ENCODE results near the gene COX4I1.
A peak's percentile ranks its signal among the peaks of the same experiment; 100 is the strongest.

The COX4I1 gene

DNA sequence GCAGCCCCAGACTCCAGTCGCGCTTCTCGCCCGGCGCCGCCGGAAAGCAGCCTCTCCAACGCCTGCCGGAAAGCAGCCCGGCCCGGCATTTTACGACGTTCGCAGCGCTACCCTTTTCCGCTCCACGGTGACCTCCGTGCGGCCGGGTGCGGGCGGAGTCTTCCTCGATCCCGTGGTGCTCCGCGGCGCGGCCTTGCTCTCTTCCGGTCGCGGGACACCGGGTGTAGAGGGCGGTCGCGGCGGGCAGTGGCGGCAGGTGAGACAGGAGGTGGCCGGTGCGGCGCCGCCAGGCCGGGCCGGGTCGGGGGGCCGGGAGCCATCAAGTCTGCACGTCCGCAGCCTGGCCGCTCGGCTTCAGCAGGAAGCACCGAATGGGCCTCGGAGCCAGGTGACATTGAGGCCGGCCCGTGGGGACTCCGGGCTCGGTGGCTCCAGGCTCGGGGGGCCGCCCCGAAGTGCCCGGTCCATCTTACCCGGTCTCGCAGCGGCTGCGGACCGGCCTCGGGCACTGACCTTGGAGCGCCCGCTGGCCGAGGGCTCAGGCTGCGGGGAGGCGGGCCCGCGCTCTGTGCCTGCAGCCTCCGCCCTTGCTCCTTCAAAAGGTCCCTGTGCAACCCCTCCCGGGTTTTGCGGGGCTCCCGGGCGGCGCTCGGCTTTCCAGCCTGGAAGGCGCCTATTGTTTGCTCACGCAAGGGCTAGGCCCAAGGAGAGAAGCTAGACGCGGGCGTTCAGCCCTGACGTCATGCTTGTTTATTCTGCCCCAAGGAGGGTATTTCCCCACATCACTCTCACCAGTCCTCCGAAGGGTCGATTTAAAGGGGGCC is at the start of gene COX4I1, which contains the start of gene EMC8:
COX4I1 (plus strand) TSS at position 199 of the 824 bp plus-strand sequence. CDS start 1,511 bp downstream, outside the sequence.
EMC8 (minus strand) TSS at position 48 of the 824 bp plus-strand sequence. CDS start 249 bp downstream, outside the sequence.
- peak; percentile 43 for DNase-seq

DNA sequence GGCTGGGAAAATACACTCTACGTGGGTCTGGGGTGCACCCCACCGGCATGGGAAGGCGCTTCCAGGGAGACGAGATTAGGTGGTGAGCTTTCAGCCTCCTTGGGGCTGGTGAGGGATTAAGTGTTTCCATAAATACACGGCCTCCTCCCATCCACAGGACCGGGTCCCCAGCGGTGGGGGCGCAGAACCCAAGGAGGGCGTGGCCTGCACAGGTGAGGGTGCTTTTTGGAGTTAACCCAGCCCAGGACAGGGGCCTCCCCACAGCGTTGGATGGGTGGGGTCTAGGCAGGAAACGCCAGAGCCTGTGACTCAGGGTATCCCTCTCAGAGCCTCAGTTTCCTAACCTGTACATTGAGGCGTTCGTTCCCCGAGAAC is 49.7 kb upstream of the COX4I1 start:
- DNase-seq, result no peak

DNA sequence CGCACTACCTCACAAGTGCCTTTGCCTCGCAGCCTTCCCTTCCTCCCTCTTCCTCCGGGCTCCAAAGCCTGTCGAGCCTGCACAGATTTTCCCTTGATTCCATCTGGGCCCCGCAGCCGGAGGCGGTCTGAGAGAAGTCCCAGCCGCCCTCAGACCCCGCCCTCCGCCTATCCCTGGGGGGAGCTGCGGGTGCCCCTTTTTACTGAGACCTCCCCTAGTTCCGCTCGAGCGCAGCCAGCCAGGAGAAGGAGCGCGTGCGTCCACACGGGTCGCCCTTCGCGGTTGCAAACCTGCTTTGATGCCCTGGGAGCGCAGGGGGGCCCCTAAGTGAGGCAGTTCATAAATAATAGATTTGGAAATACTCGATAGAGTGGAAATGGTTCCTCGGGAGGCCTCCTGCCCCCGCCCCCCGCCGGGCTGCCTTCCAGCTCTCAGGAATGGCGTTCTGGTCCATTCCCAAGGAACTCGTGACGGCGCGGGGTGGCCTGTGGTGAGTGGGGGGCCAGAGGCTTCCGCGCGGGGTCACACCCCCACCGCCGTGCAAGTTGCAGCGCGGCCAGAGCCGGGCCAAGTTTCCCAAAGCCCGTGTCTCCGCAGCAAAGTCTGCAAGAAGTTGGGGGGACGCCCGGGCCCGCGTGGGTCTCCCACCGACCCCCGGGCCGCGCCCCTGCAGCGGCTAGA is 49.2 kb upstream of the COX4I1 start:
- DNase-seq, result no peak

DNA sequence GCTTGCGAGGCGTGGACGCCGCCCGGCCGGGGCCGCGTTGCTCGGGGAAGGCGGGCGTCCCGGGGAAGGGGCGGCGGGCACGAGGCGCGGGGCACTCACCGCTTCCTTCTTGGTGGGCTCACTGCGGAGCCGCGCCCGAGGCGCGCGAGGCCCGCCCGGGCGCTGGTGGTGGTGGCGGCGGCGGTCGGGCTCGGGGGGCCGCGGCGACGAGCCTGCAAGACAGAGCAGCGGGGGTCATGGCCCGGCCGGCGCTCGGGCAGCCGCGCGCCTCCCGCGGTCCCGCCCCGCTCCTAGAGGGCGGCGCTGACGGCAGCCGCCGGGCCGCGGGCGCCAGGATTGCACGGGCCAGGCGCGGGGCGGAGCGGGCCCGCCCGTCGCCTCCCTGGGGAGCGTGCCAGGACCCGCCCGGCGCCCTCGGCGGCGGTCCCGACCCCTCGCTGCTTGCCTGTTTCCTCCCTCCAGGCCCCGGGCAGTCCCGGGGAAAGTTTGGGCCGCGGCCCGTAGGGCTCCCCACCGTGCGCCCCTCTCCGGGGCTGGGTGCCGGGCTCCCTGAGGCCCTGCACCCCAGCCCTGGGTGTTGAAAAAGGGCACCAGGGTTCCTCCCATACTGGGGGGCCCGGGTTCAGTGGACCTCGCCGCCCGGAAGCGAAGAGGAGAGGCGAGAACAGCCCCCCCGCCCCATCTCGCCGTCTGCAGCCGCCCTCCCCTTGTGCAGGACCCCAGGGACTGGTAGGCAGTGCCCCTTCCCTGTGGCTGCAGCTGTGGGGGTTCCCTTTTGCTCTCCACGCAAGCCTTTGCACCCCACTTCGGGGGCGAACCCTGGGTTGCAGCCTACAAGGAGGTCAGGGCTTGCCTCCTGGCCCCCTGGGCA is 48.4 kb upstream of the COX4I1 start, which contains the start of gene C16orf74:
C16orf74 (minus strand) TSS at position 270 of the 871 bp plus-strand sequence. CDS start 15,879 bp downstream, outside the sequence.
- DNase-seq, result no peak

DNA sequence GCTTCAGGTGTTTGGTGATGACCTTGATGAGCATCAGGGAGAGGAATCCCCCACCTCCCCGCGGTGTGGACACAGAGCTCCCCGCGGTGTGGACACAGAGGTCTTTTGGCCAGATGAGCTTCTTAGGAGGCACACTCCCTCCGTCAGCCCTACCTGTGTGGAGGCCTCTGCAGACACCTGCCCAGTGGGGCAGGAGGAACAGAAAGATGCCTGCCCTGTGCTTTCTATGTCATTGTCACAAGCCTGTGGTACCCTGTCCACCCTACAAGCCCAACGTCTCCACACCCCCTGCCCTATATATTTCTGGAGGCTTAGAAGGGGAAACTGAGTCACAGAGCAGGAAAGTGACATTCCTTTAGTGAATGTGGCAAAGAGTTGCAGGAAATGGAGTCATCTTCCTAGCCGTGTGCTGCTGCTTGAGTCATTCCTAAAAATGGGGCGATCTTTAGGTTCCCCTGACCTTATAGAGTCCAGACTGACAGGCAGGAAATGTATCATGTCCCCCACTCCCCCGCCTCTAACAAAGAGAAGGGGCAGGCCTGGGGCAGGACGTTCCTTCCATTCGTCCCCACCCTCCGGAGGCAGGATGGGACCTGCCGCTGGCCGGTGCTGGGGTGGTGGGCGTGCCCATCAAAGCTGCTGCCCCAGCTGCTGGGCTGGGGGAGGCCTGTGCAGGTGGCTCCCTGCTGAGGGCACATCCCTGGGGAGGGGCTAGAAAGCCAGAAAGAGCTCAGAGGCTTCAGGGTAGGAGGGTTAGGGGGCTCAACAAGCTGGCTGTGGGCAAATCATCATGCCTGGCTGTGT is 47.6 kb upstream of the COX4I1 start:
- DNase-seq, result no peak

DNA sequence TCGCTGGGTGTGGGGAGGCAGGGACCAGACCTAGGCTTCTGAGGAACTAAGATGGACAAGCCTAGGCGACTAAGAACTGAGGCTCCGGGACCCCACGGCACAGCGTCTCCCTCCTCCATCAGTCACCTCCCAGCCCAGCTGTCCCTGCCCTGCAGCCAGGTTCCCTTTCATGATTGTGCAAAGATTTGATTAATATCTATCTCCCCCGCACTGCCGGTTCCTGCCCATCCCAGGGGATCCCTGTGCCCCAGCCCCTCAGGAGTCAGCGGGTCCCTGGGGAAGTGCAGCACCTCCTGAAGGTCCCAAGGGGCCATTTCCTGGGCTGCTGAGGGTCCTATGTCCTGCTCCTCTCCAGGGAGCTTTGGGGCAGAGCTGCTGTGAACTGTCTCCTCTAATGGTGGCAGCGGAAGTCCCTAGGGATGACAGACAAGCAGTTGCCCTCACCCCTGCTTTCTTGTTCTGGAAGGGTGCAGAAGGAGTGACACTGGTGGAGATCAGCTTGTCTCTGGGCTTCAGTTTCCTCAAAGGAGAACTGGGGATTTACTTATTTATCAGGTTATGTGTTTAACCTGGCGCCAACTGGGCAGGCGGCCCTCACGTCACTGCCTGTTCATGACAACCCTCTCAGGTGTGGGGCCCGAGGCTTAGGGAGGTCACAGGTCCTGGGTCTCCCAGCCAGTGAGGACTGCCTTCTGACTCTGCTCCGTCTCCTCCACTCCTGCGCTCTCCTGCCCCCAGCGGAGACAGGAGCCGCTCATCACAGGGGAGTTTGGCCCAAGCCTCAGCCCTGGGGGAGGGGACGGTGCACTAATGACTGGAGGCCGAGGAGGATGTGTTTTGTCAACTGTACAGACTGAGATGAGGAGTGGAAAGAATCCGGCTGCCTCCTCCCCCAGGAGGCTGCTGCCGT is 46.7 kb upstream of the COX4I1 start:
- no peak for DNase-seq

DNA sequence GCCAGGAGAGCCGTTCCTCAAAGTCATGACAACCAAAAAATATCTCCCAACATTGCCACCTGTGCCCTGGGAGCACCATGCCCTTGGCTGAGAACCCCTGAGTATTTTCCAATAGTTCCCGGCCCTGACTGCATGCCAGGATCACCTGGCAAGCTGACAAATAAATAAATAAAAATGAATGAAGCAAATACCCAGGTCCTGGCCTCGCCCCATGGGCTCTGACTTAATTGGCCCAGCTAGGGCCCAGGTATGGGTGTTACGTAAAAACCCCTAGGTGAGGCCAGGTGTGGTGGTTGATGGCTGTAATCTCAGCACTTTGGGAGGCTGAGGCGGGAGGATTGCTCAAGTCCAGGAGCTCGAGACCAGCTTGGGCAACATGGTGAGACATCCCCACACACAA is 45.9 kb upstream of the COX4I1 start:
- DNase-seq, result no peak

DNA sequence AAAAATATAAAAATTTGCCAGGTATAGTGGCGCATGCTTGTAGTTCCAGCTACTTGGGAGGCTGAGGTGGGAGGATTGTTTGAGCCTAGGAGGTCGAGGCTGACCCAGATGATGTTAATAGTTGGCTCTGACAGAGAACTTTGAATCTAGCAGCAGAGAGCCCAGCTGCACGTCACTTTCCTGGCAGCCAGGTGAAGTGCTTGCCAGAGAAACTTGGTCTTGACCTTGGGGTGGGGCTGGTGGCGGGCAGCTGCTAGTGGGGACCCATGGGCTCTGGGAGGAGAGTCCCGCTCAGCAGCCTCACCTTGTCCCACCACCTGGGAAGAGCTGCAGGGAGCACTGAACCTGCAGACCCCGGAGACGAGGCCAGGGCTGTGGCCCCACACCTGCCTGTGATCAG is 45.5 kb upstream of the COX4I1 start:
- no peak for DNase-seq

DNA sequence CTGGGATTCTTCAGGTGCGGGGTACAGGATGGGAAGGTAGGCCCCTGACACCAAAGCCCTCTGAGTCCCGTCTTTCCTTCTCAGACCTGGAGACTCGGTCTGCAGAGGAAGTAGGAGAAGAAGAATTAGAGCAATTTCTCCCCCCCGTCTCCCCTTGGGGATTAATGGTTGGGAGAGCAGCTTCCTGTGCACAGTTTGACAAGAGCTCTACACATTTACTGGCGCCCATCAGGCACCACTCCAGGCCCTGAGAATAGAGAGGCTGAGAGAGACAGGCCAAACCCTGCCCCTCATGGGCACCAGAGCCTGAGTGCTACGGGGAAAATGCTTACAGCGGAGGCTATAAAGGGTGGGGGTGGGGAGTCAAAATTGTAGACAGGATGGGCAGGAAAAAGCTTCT is 45.1 kb upstream of the COX4I1 start:
- no peak for DNase-seq

DNA sequence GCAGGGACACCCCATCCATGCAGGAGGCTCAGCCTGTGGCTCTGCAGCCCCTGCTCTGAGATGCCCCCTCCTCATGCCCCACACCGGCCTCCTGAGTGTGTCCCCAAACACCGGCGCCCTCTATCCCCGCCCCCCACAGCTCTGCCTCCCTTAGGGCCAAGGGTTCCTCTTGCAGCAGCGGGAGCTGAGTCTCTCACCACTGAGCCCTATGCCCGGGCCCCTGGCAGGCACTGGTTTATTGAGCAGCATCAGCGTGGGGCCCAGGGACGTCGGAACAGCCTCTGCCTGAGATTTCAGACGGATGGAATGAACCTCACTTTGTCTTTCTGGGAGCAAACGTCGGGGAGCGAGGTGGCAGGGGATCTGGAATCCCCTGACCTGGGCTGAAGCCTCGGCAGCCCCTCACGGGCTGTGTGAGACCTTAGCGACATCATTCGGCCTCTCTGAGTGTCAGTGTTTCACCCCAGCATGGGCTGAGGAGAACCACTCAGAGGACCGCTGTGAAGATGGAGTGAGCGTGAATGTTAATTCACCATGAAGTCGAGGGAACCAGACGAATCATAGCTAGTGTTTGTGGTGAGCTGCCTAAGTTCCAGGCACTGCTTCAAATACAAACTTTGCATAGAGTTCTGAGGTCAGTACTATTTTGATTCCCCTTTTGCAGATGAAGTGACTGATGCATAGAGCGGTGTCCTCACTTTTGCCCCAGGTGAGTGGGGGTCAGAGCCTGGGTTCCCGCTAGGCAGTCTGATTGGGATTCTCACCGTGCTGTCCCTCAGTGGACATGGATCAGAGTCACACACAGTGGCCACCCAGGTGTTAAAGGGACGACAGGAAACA is 43.3 kb upstream of the COX4I1 start:
- no peak for DNase-seq

DNA sequence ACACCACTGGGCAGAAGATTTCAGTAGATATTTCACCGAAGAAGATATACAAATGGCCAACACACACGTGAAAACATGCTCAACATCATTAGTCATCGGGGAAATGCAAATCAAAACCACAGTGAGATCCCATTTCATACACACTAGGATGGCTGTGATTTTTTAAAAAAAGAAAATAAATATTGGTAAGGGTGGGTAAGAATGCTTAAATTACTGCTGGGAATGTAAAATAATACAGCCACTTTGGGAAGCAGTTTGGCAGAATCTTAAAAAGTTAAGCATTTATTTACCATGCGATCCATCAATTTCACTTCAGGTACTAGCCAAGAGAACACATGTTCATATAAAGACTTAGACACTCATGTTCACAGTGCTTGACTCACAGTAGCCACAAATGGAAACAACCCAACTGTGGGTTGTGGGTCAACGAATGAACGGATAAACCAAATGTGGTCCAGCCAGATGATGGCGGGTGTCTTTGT is 42.1 kb upstream of the COX4I1 start:
- no peak for DNase-seq

DNA sequence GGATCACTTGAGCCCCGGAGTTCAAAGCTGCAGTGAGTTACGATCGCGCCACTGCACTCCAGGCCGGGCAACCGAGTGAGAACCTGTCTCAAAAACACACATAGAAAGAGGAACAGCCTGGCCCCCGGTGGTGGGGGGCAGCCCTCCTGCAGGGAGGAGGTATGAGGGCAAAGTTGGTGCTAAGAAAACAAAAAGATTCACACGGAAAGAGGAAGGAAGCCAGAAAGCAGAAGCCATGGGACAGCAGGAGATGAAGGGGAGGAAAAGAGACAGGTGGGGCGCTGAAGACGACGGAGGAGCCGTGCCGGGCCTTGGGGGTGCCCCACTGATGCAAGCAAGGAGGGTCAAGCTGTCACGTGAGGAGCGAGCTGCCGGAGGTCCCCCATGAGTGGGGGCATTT is 40.4 kb upstream of the COX4I1 start:
- DNase-seq, result no peak

DNA sequence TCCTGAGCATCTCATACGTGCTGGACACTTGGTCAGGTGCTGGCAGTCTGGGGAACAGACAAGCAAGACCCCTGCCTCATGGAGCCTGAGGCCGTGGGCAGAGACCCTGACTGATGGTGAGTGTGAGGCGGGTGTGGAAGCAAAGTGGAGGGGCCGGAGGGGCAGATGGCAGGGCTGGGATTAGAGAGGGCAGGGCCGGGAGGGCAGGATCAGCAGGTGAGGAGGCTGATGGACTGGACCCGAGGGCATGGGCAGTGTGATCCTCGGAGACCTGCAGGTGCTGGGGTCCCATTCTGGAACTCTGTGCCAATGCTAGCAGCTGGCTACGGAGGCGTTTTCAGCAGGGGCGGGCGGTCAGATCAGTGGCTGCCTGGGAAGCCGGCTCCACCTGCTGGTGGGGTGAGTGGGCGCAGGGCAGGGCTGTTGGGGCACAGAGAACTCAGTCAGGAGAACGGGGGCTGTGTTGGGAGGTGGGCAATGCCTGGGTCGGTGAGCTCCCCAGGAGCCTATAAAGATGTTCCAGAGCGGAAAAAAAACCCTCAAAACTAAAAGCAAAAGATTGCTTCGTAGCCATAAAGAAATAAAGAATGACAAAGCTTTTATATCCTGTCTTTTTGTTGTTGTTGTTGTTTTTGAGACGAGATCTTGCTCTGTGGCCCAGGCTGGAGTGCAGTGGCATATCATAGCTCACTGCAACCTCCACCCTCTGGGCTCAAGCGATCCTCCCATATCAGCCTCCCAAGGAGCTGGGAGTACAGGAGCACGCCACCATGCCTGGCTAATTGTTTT is 39.7 kb upstream of the COX4I1 start:
- DNase-seq, result no peak

DNA sequence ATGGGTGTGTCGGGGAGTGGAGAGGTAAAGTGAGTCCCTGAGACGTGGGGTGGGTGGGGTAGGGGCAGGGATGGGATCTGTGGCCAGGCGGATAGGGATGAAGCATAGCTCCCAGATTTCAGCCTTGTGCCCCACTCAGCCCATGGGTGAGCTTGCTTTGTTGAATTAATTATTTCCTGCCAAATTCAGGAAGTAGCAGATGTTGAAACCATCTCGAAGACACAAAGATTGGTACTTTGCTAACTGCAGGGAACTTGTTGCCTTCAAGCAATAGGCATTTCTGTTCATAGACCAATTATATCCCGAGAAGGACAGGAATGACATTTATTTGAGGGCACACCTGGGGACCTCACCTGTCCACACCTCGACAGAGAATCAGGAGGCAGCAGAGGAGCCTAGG is 37.6 kb upstream of the COX4I1 start:
- no peak for DNase-seq

DNA sequence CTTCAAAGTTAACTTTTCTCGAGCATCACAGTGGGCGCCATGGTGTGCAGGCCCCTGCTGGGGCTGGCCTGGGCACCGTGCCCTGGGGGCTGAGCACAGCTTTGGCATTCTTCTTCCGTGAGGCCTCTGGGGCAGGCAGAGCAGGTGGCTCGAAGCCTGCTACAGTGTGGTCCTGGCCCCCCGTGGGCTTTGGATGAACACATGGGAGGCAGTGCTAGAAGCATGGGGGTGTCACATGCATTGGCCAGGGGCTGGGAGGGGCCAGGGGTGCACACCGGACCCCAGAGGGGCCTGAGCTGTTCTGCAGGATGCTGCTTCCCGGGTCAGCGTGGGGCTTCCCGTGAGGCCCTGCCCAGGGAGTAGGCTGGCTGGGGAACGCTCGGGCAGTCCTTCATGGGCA is 36.5 kb upstream of the COX4I1 start:
- DNase-seq, result no peak

DNA sequence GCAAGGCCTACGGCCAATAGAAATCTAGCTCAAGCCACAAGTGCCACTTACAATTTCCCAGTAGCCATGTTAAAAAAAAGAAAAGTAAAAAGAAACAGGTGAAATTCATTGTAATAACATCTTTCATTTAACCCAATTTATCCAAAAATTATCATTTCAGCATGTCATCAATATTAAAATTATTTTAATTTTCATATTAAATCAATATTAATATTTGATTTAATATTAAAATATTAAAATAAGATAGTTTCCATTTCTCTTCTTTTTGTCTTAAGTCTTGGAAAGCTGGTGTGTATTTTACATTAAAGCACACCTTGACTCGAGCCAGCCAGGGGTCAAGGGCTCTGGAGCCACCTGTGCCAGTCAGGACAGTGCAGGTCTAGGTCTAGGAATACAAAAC is 35.9 kb upstream of the COX4I1 start:
- no peak for DNase-seq

DNA sequence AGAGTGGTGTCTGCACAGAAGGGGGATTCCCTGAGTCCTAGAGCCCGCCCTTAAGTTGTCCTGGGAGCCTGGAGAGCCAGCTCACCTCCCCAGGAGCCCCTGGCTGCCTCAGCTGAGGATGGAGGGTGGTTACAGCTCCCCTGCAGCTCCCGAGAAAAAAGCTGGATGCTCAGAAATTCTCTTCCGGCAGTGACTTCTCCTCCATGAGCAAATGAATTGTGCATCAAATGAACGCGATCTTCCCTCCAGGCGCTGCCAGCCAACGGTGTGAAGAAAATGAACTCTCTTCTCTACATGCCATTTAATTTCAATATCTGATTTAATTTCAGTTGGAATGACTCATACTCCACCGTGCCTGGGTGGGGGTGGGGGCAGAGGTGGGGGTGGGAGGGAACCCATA is 34.3 kb upstream of the COX4I1 start:
- no peak for DNase-seq

DNA sequence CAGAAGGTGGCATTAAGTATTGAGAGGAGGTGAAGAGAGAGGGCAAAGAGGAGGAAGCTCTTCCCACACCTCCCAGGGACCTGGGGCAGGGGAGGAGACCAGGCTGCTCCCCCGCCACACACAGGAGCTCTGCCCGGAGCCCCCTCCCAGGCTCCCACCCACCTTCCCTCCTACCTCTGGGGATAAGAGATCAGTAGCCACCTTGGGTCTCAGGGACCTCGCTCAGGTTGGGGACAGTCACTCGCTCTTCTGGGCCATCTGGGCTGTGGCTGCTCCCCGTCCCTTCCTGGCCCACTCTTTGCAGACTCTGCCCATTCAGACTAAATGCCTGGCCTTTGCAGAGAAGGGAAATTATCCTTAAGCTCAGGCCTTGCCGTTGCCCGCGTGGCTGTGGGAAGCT is 33.7 kb upstream of the COX4I1 start:
- no peak for DNase-seq

DNA sequence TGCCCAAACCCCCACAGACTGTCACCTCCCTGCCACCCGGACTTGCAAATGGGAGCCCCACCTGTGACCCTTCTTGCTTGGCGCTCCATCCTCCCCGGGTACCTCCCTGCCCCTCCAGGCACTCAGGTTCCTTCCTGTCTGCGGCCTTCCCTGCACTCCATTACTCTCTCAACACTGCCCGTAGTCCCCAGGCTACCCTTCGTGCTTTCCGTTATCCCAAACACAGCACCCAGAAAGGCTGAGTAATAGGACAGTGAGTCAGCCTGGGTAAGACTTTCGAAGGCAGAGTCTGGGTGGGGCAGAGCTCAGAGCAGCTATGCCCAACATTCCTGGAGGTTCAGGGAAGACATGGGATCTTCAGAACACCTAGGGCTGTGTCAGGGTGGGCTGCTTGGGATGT is 32.0 kb upstream of the COX4I1 start:
- DNase-seq, result no peak
